NCI-H1694 treated with DMSO at 0.1 percent for 48 hours (cell line): ENCODE measurements around the gene TIMM21.

ENCODE experiments used
- DNase-seq: peaks from one replicate; lab custom pipeline; 2025; lab: John Stamatoyannopoulos, UW

The TIMM21 gene

DNA sequence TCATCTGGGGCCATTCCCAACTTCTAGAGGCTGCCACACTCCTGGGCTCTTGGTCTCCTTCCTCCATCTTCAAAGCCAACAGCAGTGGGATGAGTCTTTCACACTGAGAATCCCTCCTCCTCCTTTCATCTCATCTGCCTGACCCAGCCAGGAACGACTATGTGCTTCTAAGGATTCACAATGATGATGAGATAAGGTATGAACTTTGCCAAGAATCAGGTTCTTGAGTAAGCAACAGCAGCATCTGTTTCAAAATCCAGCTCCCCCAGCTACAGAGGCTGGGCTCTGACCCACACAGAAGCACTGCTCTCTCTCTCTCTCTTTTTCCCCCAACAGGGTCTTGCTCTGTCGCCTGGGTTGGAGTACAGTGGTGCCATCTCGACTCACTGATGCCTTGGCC lies 46.4 kb downstream of the TIMM21 start:
- no peak for DNase-seq

- DNase-seq = peak; percentile 72
These were observed 48.1 kb downstream of the TIMM21 start for GRCh38 chr18:74196220-74197119.

GRCh38 chr18:74197705-74198341 lies 49.5 kb downstream of the TIMM21 start:
- DNase-seq = no peak

DNA sequence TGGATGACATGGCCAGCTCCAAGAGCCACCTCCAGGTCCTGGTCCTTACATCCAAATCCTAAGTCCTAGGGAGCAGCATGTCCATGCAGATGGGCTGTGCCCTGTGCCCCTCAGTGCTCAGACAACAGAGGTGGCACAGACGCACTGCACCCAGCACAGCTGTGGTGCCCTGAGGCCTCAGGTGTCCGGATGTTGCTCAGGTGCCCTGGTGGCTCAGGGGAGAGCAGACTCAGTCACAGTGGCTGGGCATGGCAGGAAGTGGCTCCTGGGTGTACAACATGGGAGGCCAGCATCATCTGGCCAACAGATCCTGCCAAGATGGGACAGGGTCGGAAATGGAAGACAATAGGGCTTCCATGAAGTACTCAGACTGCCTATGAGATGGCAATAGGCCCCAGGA lies 50.1 kb downstream of the TIMM21 start:
- DNase-seq = no peak

DNA sequence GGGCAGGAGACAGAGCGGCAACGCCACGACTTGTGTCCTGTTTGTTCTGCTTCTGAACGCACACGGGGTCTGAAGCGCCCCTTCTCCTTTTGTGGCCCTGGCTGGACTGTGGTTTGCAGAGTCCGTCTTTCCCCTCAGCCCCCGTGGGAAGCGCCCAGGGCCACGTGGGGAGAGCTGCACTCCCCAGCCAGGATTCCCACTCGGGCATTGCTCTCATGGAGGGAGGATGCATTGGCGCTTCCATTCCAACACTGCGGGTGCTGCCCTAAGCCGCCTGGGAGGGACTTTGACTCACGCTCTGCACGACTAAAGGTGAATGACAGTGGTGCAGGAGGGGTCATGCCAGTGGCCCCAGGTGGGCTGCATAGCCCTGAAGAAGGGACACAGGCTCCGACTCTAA lies 52.5 kb downstream of the TIMM21 start:
- no peak for DNase-seq

DNA sequence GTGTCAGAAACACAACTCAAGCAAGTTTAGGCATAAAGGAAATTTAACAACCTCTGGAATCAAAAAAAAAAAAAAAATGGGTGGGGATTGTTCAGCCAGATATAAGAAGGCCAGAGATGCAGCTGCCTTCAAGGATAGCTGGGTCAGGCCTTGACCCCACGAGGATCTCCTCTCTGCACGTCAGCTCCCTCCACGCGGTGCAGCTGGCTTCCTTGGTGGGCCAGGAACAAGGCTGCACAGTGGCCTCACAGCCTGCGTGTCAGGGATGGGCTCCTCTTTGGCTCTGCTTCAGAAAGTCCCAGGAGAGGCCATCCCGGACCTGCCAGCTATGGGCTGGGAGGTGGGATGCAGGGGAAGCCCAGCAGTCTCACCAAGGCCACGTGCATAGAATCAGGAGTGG lies 55.5 kb downstream of the TIMM21 start:
- no peak for DNase-seq

GRCh38 chr18:74204526-74205152 lies 56.3 kb downstream of the TIMM21 start:
- no peak for DNase-seq
